H1 (cell line): ENCODE results near the gene PLXND1.

ENCODE experiments used
- CBX5 ChIP-seq: fragments of 300-800, 300-1000 bp; sonication (generic); IDR thresholded peaks from 2 replicates; pipeline ENCODE4 v1.7.1; 2016; ENCODE audit warnings: antibody characterized with exemption, low read length, low read depth
- CTCF ChIP-seq, 3 experiments: IDR thresholded peaks; 1 replicate in 2 of 3; 2 replicates in 1 of 3; pipeline versions ENCODE4 v1.5.1 to v1.6.1; 2011; ENCODE audit warnings: low read length in 3 of 3, mild to moderate bottlenecking in 3 of 3, inconsistent platforms in 2 of 3, low read depth in 1 of 3, moderate library complexity in 1 of 3; ENCODE audit not compliant: insufficient read depth in 1 of 3; ENCODE audit errors: control extremely low read depth in 1 of 3
- EGR1 ChIP-seq: IDR thresholded peaks from 2 replicates; pipeline ENCODE4 v1.6.1; 2011; ENCODE audit warnings: low read depth, low read length, borderline replicate concordance
- EZH2 ChIP-seq: fragments of 200-600 bp; sonication (generic); IDR thresholded peaks from 2 replicates; pipeline ENCODE4 v1.7.1; 2012; ENCODE audit warnings: low read depth, mild to moderate bottlenecking, moderate library complexity, low read length, inconsistent platforms; ENCODE audit not compliant: severe bottlenecking
- KDM1A ChIP-seq: fragments of 200-600, 300-600 bp; sonication (generic); IDR thresholded peaks from 2 replicates; pipeline ENCODE4 v1.7.1; 2016; ENCODE audit warnings: mild to moderate bottlenecking, low read length, borderline replicate concordance
- POLR2AphosphoS5 ChIP-seq: IDR thresholded peaks from 2 replicates; pipeline ENCODE4 v1.6.1; 2011; ENCODE audit warnings: low read depth, low read length
- RAD21 ChIP-seq, 2 experiments: IDR thresholded peaks in 1 of 2; conservative IDR thresholded peaks in 1 of 2; 2 replicates each; pipeline ENCODE4 v1.6.1; 2011; ENCODE audit warnings: low read depth in 2 of 2, low read length in 2 of 2, improper control_type of control experiment in 1 of 2, inconsistent platforms in 1 of 2, mild to moderate bottlenecking in 1 of 2, moderate library complexity in 1 of 2
- SRF ChIP-seq: IDR thresholded peaks from 2 replicates; pipeline ENCODE4 v1.6.1; 2011; ENCODE audit warnings: mild to moderate bottlenecking, low read depth, low read length, moderate library complexity
- TBP ChIP-seq: IDR thresholded peaks from 2 replicates; pipeline ENCODE4 v1.6.1; 2011; ENCODE audit warnings: low read depth, low read length, improper control_type of control experiment

- TF ChIP-seq RAD21 (IDR thresholded peaks at IDR 0.05 in 1 of 2, conservative IDR thresholded peaks at IDR 0.05 in 1 of 2; ENCODE audit: low read depth in 2 of 2, low read length in 2 of 2) (no peak), CTCF (IDR thresholded peaks at IDR 0.05; ENCODE audit: control extremely low read depth in 1 of 3, insufficient read depth in 1 of 3, low read depth in 1 of 3, low read length in 3 of 3) (no peak), SRF (no peak), EZH2 (no peak), KDM1A (no peak), EGR1 (no peak), TBP (no peak), CBX5 (no peak), POLR2AphosphoS5 (no peak)
Observed at GRCh38 chr3:129636082-129636481, 29.6 kb upstream of the PLXND1 start.
